Activated gamma-delta T cell treated with Interleukin-2 at 50 U/mL for 16 hours (primary cell): Measurements from ENCODE around the gene YJEFN3.
A peak's percentile ranks its signal among the peaks of the same experiment; 100 is the strongest.

ENCODE experiments used
- DNase-seq: peaks from one replicate; pipeline ENCODE4 v3.0.0-alpha.2; 2020

Gene YJEFN3

DNA sequence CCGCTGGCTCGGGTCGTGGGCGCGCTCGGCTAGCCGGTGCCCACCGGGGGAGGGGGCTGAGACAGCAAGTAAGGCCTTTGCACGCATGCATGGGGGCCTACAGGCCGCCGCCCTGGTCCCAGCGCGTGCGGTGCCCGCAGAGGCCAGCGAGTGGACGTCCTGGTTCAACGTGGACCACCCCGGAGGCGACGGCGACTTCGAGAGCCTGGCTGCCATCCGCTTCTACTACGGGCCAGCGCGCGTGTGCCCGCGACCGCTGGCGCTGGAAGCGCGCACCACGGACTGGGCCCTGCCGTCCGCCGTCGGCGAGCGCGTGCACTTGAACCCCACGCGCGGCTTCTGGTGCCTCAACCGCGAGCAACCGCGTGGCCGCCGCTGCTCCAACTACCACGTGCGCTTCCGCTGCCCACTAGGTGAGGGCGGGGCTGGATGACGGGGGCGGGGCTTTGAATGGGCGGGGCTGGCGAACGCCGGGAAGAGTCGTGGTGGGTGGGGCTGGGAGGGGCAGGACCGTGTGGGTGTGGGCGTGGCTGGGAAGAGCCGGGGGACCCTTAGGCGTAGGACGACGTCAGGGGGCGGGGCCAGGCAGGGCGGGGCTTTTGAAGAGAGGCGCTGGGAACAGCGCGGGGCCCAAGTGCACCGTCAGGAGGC is 11.5 kb downstream of the YJEFN3 start:
- peak; percentile 41 for DNase-seq

DNA sequence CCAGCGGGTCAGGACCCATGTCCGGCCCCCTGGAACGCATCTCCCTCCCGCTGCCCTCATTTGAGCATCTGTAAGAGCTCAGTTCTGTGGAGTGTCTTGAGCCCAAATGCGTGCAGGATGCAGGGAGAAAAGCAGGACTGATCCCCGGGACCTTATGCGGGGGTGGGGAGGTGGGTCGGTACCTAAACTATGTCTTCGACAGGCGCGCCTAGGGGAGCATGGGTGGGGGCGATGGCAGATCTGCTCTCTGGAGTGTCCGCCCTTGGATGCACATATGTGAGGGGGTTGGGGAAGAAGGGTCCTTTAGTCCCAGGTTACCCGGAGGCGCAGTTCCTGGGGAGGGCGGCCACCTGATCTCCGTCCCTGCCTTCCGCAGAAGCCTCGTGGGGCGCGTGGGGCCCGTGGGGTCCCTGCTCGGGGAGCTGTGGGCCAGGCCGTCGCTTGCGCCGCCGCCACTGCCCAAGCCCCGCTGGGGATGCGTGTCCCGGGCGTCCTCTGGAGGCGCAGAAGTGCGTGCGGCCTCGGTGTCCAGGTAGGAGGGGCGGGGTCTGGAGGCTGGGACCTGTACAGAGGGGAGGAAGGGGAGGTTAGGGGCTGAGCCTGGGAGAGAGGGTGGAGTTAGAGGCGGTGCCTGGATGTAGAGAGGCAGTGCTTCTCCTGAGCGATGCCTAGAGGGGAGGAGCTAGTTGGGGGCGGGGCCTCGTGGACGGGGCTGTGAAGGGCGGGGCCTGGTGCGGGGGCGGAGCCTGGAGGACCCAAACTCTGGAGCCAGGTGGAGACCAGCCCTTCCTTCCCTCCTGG is 12.2 kb downstream of the YJEFN3 start:
- DNase-seq: peak; percentile 64

DNA sequence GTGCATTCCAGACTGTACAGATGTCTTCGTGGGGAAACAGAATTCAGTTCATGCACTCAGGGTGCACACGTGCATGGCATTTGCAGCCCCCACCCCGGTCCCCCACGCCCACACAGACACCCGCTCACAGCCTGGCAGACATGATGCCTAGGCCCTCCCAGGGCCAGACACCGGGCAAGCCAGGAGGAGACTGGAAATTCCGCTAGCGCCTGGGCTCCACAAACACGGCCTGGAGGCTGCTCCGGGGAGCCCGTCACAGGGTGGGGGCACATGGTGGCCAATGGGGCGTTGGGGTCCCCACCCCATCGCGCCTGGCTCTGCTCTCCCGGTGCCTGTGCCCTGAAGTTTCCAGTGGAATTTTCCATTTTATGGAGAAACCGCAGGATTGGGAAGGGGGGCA is 12.9 kb downstream of the YJEFN3 start:
- DNase-seq: no peak

DNA sequence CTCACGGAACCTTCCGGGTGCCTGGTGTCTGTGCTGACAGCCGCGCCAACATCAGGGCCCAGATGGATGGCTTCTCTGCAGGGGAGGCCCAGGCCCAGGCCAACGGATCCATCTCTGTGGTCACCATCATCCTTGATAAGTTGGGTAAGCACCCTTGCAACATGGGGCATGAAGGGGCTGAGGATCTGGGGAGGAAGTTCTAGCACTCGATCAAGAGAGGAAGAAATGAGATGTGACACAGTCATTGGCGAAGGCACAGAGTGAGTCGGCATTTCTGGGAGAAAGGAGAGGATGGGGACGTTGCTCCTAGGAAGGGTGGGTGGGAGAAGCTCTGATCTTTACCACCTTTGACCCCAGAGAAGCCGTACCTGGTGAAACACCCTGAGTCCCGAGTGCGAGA is 13.8 kb downstream of the YJEFN3 start:
- no peak for DNase-seq

DNA sequence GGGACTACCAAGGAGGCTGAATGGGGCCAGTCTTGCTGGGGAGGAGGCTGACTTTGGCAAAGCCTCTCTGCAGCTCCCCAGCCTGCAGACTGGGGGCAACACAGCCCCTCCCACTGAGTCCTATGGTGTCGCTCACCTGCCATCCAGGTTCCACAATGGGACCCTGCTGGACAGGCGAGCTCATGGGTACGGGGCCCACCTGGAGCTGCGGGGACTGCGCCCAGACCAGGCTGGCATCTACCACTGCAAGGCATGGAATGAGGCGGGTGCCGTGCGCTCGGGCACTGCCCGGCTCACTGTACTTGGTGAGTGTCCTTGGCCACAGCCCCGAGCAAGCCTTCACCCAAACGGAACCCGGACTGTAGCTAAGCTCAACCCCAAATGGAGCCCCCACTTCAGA is 14.4 kb downstream of the YJEFN3 start:
- no peak for DNase-seq

DNA sequence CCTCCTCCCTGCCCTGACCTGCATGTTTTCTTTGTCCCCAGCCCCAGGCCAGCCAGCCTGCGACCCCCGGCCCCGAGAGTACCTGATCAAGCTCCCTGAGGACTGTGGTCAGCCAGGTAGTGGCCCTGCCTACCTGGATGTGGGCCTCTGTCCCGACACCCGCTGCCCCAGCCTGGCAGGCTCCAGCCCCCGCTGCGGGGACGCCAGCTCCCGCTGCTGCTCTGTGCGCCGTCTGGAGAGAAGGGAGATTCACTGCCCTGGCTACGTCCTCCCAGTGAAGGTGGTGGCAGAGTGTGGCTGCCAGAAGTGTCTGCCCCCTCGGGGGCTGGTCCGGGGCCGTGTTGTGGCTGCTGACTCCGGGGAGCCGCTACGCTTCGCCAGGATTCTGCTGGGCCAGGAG is 14.9 kb downstream of the YJEFN3 start:
- no peak for DNase-seq

DNA sequence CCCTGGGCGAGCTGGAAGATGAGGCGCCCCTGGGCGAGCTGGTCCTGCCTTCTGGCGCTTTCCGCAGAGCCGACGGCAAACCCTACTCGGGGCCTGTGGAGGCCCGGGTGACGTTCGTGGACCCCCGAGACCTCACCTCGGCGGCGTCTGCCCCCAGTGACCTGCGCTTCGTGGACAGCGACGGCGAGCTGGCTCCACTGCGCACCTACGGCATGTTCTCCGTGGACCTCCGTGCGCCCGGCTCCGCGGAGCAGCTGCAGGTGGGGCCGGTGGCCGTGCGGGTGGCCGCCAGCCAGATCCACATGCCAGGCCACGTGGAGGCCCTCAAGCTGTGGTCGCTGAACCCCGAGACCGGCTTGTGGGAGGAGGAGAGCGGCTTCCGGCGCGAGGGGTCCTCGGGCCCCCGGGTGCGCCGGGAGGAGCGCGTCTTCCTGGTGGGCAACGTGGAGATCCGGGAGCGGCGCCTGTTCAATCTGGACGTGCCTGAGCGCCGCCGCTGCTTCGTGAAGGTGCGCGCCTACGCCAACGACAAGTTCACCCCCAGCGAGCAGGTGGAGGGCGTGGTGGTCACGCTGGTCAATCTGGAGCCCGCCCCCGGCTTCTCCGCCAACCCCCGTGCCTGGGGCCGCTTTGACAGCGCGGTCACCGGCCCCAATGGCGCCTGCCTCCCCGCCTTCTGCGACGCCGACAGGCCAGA is 15.7 kb downstream of the YJEFN3 start:
- DNase-seq: no peak

DNA sequence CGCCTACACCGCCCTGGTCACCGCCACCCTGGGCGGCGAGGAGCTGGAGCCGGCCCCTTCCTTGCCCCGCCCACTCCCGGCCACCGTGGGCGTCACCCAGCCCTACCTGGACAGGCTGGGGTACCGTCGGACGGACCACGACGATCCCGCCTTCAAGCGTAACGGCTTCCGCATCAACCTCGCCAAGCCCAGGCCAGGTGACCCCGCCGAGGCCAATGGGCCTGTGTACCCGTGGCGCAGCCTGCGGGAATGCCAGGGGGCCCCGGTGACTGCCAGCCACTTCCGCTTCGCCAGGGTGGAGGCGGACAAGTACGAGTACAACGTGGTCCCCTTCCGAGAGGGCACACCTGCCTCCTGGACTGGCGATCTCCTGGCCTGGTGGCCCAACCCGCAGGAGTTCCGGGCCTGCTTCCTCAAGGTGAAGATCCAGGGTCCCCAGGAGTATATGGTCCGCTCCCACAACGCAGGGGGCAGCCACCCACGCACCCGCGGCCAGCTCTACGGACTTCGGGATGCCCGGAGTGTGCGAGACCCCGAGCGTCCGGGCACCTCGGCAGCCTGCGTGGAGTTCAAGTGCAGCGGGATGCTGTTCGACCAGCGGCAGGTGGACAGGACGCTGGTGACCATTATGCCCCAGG is 16.4 kb downstream of the YJEFN3 start:
- DNase-seq: no peak

DNA sequence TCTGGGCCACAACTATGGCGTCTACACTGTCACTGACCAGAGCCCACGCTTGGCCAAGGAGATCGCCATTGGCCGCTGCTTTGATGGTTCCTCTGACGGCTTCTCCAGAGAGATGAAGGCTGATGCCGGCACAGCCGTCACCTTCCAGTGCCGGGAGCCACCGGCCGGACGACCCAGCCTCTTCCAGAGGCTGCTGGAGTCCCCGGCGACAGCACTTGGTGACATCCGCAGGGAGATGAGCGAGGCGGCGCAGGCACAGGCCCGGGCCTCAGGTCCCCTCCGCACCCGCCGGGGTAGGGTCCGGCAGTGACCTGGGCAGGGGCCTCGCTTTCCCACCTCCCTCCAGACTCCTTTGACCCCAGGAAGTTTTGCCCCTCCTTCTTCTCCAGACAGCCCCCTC is 17.0 kb downstream of the YJEFN3 start:
- DNase-seq: no peak

DNA sequence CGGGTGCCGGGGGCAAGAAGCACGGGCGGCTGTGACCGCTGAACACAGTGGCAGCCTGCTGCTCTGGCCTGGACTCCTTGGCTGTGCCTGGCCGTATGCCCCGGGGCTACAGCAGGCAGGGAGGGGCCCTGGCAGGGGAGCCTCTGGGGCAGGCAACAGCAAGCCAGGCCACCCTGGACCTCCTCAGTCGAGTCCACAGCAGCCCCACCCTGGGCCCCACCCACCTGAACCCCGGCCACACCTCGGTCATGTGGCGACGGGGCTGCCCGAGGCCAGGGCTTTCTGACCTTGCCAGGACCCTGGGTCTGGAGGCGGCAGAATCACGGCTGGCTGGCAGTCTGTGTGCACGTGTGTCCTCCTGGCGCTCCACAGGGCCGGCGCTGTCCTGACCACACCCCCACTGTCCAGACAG is 18.0 kb downstream of the YJEFN3 start:
- DNase-seq: no peak

DNA sequence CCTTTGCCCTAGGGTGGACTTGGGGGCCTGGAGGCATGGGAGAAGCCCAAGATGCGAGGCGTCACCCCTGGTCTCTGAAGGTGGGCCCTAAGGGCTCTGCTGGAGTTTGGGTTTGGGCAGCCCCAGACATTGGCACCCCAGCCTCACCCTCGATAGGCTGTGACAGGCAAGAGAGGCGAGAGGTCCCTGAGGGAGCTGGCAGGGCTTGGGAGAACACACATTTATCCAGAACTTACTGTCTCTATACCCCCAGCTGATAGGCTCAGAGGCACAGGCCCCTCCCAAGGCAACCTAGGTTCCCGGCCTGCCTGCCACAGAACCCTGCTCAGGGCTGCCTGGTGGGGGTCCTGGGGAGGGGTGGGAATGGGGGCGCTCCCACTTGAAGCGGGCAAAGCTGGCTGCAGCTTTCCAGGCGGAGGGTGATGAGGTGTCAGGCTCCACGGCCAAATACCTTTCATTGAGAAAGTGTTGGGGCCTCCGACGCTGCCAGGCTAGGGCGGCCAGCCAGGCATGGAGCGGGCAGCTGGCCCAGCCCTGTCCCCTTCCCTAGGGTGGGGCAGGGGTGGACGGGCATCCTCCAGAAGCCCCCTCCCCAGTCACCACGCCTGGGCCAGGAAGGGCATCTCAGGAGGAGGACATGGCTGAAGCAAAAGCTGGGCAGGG is 19.1 kb downstream of the YJEFN3 start:
- no peak for DNase-seq

DNA sequence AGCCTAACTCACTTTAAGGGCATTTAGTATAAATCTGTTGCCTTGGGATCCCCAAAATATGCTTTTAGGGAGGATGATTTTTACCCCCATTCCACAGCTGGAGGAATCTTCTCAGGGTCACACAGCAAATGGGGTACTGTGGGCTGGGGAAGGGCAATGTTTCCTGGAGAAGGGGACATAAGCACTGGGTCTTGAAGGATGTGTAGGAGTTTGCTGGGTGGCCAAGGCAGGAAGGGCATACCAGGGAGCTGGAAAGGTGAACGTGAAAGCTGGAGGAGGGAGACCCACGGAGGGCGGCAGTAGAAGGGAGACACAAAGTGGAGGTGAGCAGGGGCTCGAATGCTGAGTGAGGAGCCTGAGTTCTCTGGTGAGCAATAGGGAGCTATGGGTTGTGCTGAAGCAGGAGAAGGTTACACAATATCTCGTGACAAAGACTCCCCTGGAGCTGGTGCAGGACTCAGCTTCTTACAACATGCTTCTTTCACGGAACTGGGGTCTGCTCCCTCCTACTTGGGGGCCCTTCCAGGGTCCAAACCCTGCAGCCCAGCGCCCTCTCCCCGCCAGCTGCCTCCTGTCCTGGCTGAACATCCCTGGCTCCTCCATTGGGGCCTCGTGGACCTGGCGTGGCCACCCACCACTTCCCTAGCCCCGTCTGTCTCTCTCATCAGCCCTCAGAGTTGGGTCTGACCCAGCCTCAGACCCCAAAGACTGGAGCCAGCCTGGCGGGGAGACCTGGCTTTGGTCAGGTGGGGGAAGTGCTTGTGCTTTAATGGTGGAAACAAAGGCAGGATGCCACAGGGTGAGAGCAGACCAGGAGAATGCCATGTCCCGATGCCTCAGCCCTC is 20.4 kb downstream of the YJEFN3 start:
- no peak for DNase-seq

DNA sequence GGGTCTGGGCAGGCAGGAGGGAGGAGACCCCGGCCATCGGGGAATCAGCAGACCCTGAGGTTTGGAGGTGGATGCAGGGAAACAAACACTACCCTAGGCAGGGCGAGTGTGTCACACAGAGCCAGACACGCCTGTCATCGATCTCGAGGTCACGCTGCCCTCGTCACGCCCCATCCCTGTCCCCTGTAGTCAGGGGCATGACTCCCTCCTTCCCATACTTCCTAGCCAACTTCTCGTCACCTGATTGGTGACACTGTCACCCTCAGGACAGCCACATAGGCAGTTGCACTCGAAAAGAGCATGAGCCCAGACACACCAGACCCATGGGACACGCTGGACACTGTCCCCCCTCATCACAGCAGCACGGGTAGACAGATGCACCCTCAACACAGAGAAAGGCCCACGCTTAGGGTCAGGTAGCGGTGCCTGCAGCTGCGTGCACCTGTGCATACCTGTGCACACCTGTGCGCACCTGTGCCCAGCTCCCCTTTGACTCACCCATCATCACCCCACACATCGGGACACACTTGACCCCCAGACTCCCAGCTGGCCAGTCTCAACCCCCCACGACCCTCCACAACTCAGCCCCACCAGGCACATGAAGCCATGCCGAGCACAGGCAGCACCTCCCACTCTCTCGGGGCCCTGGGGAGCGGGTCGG is 21.2 kb downstream of the YJEFN3 start:
- DNase-seq: no peak

DNA sequence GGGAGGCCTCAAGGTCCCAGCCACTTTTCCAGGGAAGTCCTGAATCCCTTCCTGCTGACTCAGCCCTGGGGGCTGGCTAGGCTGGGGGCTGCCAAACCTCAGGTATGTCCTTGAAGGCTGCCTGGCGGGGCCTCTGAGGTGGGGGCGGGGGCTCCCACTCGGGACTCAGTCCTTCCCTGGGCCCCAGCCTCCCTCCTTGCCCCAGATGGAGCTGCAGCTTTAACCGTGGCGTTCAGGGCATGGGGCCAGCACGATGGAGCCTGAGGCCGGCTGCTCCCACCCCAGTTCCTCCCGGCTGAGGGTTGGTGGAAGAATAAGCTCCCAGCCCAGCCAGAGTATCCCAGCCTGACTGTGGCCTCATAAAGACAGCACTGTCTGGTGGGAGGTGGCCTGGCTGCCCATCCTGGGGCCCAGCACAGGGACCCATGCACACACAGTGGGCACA is 21.8 kb downstream of the YJEFN3 start:
- no peak for DNase-seq

DNA sequence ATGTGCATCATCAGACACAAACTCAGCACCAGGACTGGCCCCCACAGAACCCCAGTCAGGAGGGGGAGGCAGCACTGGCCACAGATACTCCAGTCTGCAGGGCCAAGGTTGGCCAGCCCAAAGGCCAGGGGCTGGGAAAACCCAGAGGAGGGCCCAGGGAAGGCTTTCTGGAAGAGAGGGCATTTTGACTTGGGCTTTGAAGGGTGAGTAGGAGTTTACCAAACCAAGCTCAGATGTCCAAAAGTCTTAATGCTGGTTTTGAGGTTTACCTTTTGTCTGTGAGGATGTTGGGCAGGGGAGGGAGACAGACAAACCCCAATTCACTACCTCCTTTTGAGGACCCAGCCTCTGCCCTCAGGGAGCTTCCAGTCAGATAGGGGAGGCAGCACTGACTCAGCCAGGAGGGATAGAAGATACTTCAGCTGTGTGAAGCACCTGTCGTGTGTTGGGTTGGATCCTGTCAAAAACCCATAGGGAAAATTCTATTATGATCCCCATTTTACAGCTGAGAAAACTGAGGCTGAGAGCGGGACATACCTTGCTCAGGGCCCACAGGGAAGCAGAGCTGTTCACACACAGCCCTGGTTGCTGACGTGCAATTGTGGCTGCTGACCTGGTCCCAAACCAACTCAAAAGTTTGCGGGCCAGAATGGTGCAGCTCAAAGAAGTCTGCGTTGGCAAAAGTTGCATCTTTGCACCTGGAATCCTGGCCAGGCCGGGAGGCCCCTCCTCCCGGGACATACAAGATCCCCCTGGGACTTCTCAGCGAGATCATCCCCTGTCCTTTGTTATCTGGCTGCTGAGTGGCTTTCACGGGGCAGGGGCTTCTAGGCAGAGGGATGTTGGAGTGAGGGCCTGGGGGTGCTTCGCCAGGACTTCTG is 22.5 kb downstream of the YJEFN3 start:
- DNase-seq: no peak

DNA sequence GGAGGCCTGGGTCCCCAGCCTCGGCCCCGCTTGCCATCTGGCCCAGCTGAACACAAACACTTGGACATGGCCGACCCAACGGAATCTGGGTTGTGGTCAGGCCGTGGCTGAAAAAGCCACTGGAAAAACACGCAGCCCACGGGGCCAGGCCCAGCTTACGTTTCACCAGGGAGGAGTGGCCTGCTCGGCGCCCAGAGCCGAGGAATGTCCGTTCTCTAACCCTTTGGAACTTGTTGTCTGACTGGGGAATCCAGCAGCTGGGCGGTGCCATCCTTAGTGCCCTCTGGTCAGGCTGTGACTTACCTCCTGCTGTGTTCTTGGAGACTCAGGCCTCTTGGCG is 23.1 kb downstream of the YJEFN3 start:
- no peak for DNase-seq

DNA sequence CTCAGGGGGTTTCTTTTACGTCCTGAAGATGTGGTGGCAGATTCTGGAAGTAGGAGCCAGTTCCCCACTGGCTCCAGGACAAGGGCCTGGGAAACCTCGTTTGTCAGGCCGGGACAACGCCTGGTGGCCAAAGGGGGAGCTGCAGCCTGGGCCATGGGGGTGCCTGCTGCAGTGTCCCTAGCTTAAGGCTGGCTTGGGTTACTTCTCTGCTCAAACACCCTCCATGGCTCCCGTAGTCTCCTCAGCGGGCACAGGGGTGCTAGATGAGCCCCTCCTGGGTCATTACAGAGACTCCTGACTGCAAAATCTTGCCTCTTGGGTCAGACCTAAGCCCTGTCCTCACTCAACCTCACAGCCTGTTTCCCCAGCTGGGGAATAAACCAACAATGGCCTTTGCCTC is 24.1 kb downstream of the YJEFN3 start:
- DNase-seq: peak; percentile 27

DNA sequence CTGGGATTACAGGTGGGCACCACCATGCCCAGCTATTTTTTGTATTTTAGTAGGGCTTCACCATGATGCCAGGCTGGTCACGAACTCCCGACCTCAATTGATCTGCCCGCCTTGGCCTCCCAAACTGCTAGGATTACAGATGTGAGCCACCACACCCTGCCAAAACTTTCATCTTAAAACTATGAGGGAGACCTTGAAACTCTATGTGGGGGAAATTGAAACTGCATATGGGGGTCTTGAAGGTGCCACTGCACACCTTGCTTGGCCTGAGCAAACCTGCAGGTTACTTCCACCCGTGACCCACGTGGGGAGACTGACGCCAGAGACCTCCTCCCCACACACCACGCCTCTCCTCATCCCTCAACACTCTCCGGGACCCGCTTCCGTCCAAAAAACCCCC is 25.0 kb downstream of the YJEFN3 start:
- no peak for DNase-seq

DNA sequence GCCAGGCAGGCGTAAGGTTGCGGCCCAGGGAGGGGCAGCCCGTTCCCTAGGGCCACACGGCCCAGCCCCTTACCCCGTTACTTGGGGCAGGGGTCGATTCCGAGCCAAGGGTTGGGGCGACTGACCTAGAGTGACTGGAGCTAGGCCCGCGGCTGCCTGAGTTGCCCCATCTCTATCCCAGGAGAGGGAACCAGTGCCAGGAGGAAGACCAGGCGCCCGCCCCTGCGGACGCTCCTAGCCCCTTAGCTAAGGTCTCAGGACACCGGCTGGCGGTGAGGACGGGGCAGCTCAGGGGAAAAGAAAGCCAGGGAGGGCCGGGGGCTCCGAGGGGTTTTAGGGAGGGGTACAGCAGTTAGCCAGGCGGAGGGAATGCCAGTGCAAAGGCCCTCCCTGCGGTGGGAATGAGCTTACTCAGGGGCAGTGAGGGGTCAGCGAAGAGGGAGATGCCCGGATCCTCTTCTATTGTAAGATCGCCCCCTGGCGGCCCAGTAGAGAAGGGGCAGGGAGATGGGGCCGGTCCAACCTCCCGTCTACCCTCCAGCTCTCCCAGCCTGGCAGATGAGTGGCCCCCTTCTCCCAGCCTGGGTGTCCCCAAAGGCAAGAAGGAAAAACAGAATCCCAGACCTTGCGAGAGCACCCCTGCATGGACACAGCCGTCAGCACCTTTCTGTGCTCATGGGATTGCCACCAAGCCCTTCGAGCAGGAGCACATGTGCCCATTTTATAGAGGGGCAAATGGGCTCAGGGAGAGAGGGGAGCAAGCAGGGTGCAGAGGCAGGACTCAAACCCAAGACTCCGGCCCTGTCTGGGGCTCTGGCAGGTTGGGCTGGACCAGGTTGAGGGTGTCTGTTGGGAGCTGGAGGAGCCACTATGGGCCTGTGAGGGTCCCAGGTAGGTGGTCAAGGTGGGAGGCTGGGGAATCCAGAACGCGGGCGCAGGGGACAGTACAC is 25.6 kb downstream of the YJEFN3 start:
- DNase-seq: peak; percentile 58
